Heart left ventricle (tissue), 13 donors: ENCODE measurements around the gene SIGLEC1.

ENCODE experiments used
- POLR2A ChIP-seq, 2 donors: fragments of 450-650 bp; IDR thresholded peaks; one replicate each; pipeline ENCODE4 v1.6.1; 2017; ENCODE audit warnings: antibody characterized with exemption in 2 of 2, mild to moderate bottlenecking in 2 of 2, moderate library complexity in 2 of 2
- TF ChIP-seq, protein P1 (sequence below), 12 donors: fragments of 200-600 bp; sonication (generic) in 4 of 12; IDR thresholded peaks; one replicate each; pipeline versions ENCODE4 v1.5.0 to v1.8.0; 2018 to 2022; ENCODE audit warnings: antibody characterized with exemption in 12 of 12, mild to moderate bottlenecking in 5 of 12
- donor health status: ischemic (EF 13 %, LVEDD 7.1; RV severe dilation, severe dysfunction).
- donor health status: DM: no; HTN: yes; CAD: no.
- donor health status: DM: no; HTN: no; CAD: no.
- donor health status: ischemic (EF 25% LVEDD 6.9; RV normal size, moderate dysfunction).
- donor health status: ischemic (EF 25% LVEDD 5.7; RV mildly dilated, moderate dysfunction).
- donor health status: ischemic (EF 35%, LVEDD 5.7; RV mildly dilated, moderate dysfunction).
- donor health status: nonischemic (EF 11% LVEDD 7.7; RV severe dilation, severe dysfunction).
- donor health status: DM: yes; HTN: yes; CAD: no.
- donor health status: PGD.
- donor health status: ischemic (EF 29% LVEDD 5.4; RV normal size, mild dysfunction).
- donor health status: nonischemic (EF 23%, LVEDD 6.1; RV moderate dilation, normal function).

DNA sequence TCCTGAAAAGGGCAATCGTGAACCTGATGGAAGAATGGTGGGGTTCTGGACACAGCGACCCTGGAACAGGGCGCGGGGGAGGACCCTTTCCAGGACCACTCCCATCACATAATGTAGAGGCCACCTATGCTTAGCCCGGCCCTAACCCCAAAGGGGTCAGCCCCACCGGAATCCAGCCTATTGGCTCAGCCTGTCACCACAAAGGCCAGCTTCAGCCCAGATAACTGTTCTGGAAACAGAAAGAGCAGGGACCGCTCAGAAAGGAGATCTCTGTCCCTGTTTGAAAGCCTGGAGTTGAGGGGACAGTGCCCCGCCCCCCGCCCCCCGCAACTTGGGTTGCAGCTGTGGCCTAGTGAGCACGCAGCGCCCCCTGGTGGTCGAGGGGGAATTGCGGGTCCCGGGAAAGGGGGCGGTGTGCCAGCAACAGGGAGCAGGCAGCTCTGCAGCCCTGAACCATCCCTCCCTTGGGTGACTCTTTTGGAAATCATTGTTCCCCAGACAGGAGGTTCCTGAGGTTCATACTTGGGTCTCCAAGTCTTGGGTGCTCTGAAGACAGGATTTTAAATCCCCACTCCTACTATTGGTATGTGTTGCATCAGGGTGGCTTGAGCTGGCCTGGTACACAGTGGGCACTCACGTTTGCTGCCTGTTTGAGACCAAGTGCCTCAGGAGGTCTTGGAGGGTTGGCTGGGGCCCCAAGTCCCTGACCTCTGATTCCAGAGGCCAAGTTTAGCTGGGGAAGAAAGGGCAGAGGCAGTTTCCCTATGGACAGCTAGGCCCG is 1.5 kb downstream of the SIGLEC1 start:
- TF ChIP-seq, protein P1, sequence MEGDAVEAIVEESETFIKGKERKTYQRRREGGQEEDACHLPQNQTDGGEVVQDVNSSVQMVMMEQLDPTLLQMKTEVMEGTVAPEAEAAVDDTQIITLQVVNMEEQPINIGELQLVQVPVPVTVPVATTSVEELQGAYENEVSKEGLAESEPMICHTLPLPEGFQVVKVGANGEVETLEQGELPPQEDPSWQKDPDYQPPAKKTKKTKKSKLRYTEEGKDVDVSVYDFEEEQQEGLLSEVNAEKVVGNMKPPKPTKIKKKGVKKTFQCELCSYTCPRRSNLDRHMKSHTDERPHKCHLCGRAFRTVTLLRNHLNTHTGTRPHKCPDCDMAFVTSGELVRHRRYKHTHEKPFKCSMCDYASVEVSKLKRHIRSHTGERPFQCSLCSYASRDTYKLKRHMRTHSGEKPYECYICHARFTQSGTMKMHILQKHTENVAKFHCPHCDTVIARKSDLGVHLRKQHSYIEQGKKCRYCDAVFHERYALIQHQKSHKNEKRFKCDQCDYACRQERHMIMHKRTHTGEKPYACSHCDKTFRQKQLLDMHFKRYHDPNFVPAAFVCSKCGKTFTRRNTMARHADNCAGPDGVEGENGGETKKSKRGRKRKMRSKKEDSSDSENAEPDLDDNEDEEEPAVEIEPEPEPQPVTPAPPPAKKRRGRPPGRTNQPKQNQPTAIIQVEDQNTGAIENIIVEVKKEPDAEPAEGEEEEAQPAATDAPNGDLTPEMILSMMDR (IDR thresholded peaks at IDR 0.05), result peak; percentile 87 to 99 (median 98)
- no peak for TF ChIP-seq POLR2A (IDR thresholded peaks at IDR 0.05)
